ENCODE measurements around the gene CDK5RAP1. TPM values are rescaled to one million over a fixed set of nuclear protein-coding genes. Genes with fewer than 3 reads are reported as not detected.
A peak's percentile ranks its signal among the peaks of the same experiment; 100 is the strongest.

The CDK5RAP1 gene
- polyA plus RNA-seq, 3 donors = 24.4 to 65.0 (median 25.5) TPM

DNA sequence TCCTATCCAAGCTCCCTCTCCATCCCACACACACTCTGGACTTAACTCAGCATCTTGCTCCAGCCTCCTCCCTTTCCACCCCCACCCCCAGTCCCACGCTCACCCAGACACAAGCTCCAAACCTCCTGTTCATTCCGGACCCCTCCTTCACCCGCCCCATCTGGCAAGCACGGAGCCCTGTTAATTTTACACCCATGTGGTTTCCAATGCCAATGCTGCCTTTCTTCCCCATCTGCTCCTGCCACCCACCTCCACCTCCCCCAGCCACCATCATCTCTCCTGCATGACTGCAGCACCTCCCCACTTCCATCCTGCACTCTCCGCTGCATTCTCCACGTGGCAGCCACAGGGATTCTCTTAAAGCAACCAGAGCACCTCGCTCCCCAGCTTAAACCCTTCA lies 9.9 kb upstream of the CDK5RAP1 start:
- H3K36me3 Mint-ChIP-seq = peaks cover 0 to 5% of the 10 kb centered on the region in 2 donors
- Histone ChIP-seq H3K9me3 (replicated peaks in 1 of 2; ENCODE audit: control insufficient read depth in 1 of 2, insufficient read depth in 1 of 2, low read length in 2 of 2) (no peaks in the 10 kb centered on the region), H3K36me3 (replicated peaks in 1 of 2; ENCODE audit: control insufficient read depth in 1 of 2, insufficient read depth in 2 of 2, low read length in 2 of 2) (no peaks in the 10 kb centered on the region), H4K20me1 (ENCODE audit: insufficient read depth, low read length) (no peaks in the 10 kb centered on the region), H3K4me3 (replicated peaks in 1 of 3; ENCODE audit: low read depth in 2 of 3, low read length in 3 of 3) (no peak overlapping the region), H3K79me2 (ENCODE audit: insufficient read depth, low read length) (no peaks in the 10 kb centered on the region), H3K27me3 (ENCODE audit: control insufficient read depth in 2 of 2, insufficient read depth in 2 of 2, low read length in 2 of 2) (no peaks in the 10 kb centered on the region), H3K4me2 (replicated peaks; ENCODE audit: extremely low read depth, low read length, poor library complexity, severe bottlenecking) (no peak overlapping the region), H3K9ac (ENCODE audit: insufficient read depth, low read length, poor library complexity, severe bottlenecking) (no peak overlapping the region), H2AFZ (ENCODE audit: insufficient read depth, low read depth, low read length, poor library complexity, severe bottlenecking) (no peak overlapping the region), H3K27ac (ENCODE audit: low read depth in 1 of 2, low read length in 2 of 2) (no peak overlapping the region), H3K4me1 (ENCODE audit: control insufficient read depth in 1 of 2, insufficient read depth in 2 of 2, low read length in 2 of 2) (no peaks in the 10 kb centered on the region)
- H3K4me1 Mint-ChIP-seq = peaks cover 3% of the 10 kb centered on the region
- DNase-seq = no peak
- H3K27me3 Mint-ChIP-seq (ENCODE audit: low read depth in 3 of 3) = peaks cover 0 to 2% (median 2%) of the 10 kb centered on the region in 3 donors
- no peak for TF ChIP-seq CTCF (IDR thresholded peaks at IDR 0.05)
- no peak overlapping the region for H3K4me3 Mint-ChIP-seq
- peaks cover 0 to 3% (median 0%) of the 10 kb centered on the region in 7 donors for H3K9me3 Mint-ChIP-seq
- H3K27ac Mint-ChIP-seq = no peak overlapping the region
- WGBS (ENCODE audit: insufficient coverage) = 96% methylated on average over 7 of the region's 7 CpGs
- intact Hi-C loops (cut with micrococcal nuclease) = no loop called here

DNA sequence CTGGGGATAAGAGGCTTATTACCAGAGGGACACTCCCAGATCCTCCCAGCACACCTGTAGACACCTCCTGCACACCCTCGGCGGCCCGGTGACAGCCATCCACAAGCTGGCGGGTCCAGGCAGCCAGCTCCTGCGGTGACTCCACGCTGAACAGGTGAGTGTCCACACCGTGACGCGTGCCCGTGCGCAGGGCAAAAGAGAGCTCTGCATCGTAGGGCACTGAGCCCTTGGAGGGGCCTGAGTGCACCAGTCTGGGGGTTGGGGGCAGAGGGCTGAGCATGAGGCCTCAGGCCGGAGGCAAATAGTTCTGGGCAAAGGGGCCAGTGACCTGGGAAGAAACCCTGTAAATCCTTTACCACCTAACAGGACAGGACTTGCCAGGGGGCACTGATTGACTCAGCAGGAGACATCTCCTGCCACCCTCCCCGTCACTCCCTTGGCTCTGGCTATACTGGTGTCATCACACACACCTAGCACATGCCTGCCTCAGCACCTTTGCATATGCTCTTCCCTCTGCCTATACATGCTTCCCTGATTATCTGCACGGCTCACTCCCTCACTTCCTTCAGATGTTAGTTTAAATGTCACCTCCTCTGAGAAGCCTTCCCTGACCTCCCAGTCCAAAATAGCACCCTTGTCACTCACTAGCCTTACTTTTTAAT lies 8.9 kb upstream of the CDK5RAP1 start:
- H3K27ac Mint-ChIP-seq = peak overlapping the region in 1 of 7 donors; percentile 41
- Histone ChIP-seq H3K79me2 (ENCODE audit: insufficient read depth, low read length) (no peaks in the 10 kb centered on the region), H4K20me1 (ENCODE audit: insufficient read depth, low read length) (no peaks in the 10 kb centered on the region), H3K4me2 (replicated peaks; ENCODE audit: extremely low read depth, low read length, poor library complexity, severe bottlenecking) (no peak overlapping the region), H3K27me3 (ENCODE audit: control insufficient read depth in 2 of 2, insufficient read depth in 2 of 2, low read length in 2 of 2) (no peaks in the 10 kb centered on the region), H3K9me3 (replicated peaks in 1 of 2; ENCODE audit: control insufficient read depth in 1 of 2, insufficient read depth in 1 of 2, low read length in 2 of 2) (no peaks in the 10 kb centered on the region), H3K27ac (ENCODE audit: low read depth in 1 of 2, low read length in 2 of 2) (no peak overlapping the region), H3K4me3 (replicated peaks in 1 of 3; ENCODE audit: low read depth in 2 of 3, low read length in 3 of 3) (no peak overlapping the region), H3K9ac (ENCODE audit: insufficient read depth, low read length, poor library complexity, severe bottlenecking) (no peak overlapping the region), H3K4me1 (ENCODE audit: control insufficient read depth in 1 of 2, insufficient read depth in 2 of 2, low read length in 2 of 2) (no peaks in the 10 kb centered on the region), H3K36me3 (replicated peaks in 1 of 2; ENCODE audit: control insufficient read depth in 1 of 2, insufficient read depth in 2 of 2, low read length in 2 of 2) (no peaks in the 10 kb centered on the region), H2AFZ (ENCODE audit: insufficient read depth, low read depth, low read length, poor library complexity, severe bottlenecking) (no peak overlapping the region)
- DNase-seq = no peak
- 95% methylated on average over 15 of the region's 15 CpGs for WGBS (ENCODE audit: insufficient coverage)
- H3K4me1 Mint-ChIP-seq = peaks cover 3% of the 10 kb centered on the region
- H3K4me3 Mint-ChIP-seq = no peak overlapping the region
- peaks cover 0 to 3% (median 0%) of the 10 kb centered on the region in 7 donors for H3K9me3 Mint-ChIP-seq
- H3K27me3 Mint-ChIP-seq (ENCODE audit: low read depth in 3 of 3) = peaks cover 0 to 2% (median 2%) of the 10 kb centered on the region in 3 donors
- peaks cover 0 to 5% of the 10 kb centered on the region in 2 donors for H3K36me3 Mint-ChIP-seq
- no peak for TF ChIP-seq CTCF (IDR thresholded peaks at IDR 0.05)
- intact Hi-C loops (cut with micrococcal nuclease) = no loop called here
